Natural killer cell (primary cell): Measurements from ENCODE around the gene MCM8. TPM values are rescaled to one million over a fixed set of nuclear protein-coding genes. Genes with fewer than 3 reads are reported as not detected.

Source experiments
- ATAC-seq, 3 donors: fragments of 150-1000 bp in 2 of 3; fragments of 200-7000 bp in 1 of 3; cut with Tn5 transposase; 1 replicate in 1 of 3; 2 replicates in 2 of 3; pipeline ENCODE4 v1.10.0; 2021; ENCODE audit warnings: mild to moderate bottlenecking in 2 of 3, moderate library complexity in 2 of 3
- DNase-seq, 2 donors: peaks; one replicate each; pipeline versions ENCODE4 v3.0.0 to v3.0.0-alpha.2; 2013 to 2021; ENCODE audit warnings: mixed read lengths in 1 of 2
- H3K27ac ChIP-seq: one replicate; pipeline ENCODE4 v1.5.1; 2013; ENCODE audit warnings: mild to moderate bottlenecking, low read length
- H3K27me3 ChIP-seq: one replicate; pipeline ENCODE4 v1.6.1; 2013; ENCODE audit warnings: low read length; ENCODE audit not compliant: control insufficient read depth, insufficient read depth
- H3K36me3 ChIP-seq: one replicate; pipeline ENCODE4 v1.6.1; 2013; ENCODE audit warnings: low read length; ENCODE audit not compliant: control insufficient read depth, insufficient read depth
- H3K4me1 ChIP-seq: one replicate; pipeline ENCODE4 v1.6.1; 2013; ENCODE audit warnings: low read length; ENCODE audit not compliant: control insufficient read depth, insufficient read depth
- H3K4me3 ChIP-seq: one replicate; pipeline ENCODE4 v1.5.1; 2013; ENCODE audit warnings: low read length
- H3K9me3 ChIP-seq: one replicate; pipeline ENCODE4 v1.6.1; 2013; ENCODE audit warnings: low read length; ENCODE audit not compliant: control insufficient read depth, insufficient read depth
- H3K27ac Mint-ChIP-seq, 2 donors: one replicate each; pipeline ENCODE4 v1.8.0; 2022; ENCODE audit warnings: mild to moderate bottlenecking in 2 of 2, mixed read lengths in 2 of 2, moderate library complexity in 1 of 2
- H3K27me3 Mint-ChIP-seq, 2 donors: one replicate each; pipeline ENCODE4 v1.8.0; 2022; ENCODE audit warnings: low read depth in 2 of 2, mixed read lengths in 2 of 2
- H3K36me3 Mint-ChIP-seq: one replicate; pipeline ENCODE4 v1.8.0; 2022; ENCODE audit warnings: mixed read lengths
- H3K4me1 Mint-ChIP-seq, 2 donors: one replicate each; pipeline ENCODE4 v1.8.0; 2022; ENCODE audit warnings: mixed read lengths in 2 of 2
- H3K4me3 Mint-ChIP-seq: one replicate; pipeline ENCODE4 v1.8.0; 2022; ENCODE audit warnings: mild to moderate bottlenecking, moderate library complexity, mixed read lengths
- H3K9me3 Mint-ChIP-seq, 2 donors: one replicate each; pipeline ENCODE4 v1.8.0; 2022; ENCODE audit warnings: mixed read lengths in 2 of 2
- WGBS: methylation state at CpG from one replicate; pipeline ENCODE4 v1.1.7; 2013; ENCODE audit warnings: missing lambda C conversion rate; ENCODE audit not compliant: insufficient coverage; 5-methylcytosine and 5-hydroxymethylcytosine counted together
- intact Hi-C: fragments of 100-400 bp; cut with micrococcal nuclease; formaldehyde crosslinking; loops from one replicate; pipeline ENCODE4 v1.14.2; 2022
- total RNA-seq, 4 donors: library from RNA; stranded (reverse); fragments of 120-200 nt in 1 of 4; gene quantifications; one replicate each; pipeline versions ENCODE4 v1.2.3 to v1.2.4, GENCODE V29; 2013 to 2022
- TF ChIP-seq, protein P1 (sequence below): fragments of 200-600 bp; IDR thresholded peaks from one replicate; pipeline ENCODE4 v1.8.0; 2022; ENCODE audit warnings: antibody characterized with exemption

MCM8 gene
- total RNA-seq, 3 donors from 2014 or later (not counting 1 experiment from before 2014, with no cell fraction given): 8.1 to 14.3 (median 9.0) TPM

DNA sequence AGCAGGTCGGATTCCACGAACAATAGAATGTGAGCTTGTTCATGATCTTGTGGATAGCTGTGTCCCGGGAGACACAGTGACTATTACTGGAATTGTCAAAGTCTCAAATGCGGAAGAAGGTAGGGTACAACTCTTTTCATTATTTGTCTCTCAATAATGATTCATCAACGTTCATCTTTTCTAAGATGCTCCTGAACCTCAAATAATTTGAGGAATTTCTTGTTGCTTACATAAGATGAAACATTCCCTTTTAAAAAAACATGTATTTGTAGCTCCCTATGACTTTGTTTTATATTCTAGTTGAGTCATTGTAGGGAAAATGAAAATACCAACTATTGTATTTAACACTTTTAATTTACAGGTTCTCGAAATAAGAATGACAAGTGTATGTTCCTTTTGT is 17.0 kb downstream of the MCM8 start:
- Histone ChIP-seq H3K27ac (no peak overlapping the region), H3K4me3 (no peak overlapping the region), H3K36me3 (peaks cover 29% of the 10 kb centered on the region), H3K4me1 (no peaks in the 10 kb centered on the region), H3K27me3 (no peaks in the 10 kb centered on the region), H3K9me3 (no peaks in the 10 kb centered on the region)
- Mint-ChIP-seq H3K4me3 (no peak overlapping the region), H3K9me3 (no peaks in the 10 kb centered on the region), H3K36me3 (peaks cover 22% of the 10 kb centered on the region), H3K4me1 (peaks cover 5 to 7% of the 10 kb centered on the region in 2 donors), H3K27me3 (no peaks in the 10 kb centered on the region), H3K27ac (no peak overlapping the region)
- no peak for ATAC-seq
- TF ChIP-seq, protein P1, sequence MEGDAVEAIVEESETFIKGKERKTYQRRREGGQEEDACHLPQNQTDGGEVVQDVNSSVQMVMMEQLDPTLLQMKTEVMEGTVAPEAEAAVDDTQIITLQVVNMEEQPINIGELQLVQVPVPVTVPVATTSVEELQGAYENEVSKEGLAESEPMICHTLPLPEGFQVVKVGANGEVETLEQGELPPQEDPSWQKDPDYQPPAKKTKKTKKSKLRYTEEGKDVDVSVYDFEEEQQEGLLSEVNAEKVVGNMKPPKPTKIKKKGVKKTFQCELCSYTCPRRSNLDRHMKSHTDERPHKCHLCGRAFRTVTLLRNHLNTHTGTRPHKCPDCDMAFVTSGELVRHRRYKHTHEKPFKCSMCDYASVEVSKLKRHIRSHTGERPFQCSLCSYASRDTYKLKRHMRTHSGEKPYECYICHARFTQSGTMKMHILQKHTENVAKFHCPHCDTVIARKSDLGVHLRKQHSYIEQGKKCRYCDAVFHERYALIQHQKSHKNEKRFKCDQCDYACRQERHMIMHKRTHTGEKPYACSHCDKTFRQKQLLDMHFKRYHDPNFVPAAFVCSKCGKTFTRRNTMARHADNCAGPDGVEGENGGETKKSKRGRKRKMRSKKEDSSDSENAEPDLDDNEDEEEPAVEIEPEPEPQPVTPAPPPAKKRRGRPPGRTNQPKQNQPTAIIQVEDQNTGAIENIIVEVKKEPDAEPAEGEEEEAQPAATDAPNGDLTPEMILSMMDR: no peak
- intact Hi-C loops: no loop called here
- WGBS: 99% methylated on average over 5 of the region's 6 CpGs
- DNase-seq: no peak

DNA sequence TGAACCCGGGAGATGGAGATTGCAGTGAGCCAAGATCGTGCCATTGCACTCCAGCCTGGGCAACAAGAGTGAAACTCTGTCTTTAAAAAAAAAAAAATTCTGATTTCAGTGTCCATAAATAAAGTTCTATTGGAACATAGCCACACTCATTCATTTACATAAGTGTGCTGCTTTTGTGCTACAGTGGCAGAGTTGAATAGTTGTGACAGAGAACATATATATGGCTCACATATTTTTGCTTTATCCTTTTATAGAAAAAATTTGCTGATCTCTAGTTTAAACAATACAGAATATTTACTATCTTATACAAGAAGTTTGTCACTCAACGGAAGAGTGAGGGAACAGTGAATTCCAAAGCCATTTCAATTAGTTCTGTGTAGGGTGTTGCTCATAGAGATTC is 18.0 kb downstream of the MCM8 start:
- peaks cover 26% of the 10 kb centered on the region for H3K36me3 ChIP-seq
- Mint-ChIP-seq H3K27ac (no peak overlapping the region), H3K36me3 (peaks cover 22% of the 10 kb centered on the region), H3K9me3 (no peaks in the 10 kb centered on the region), H3K27me3 (no peaks in the 10 kb centered on the region), H3K4me1 (peaks cover 0 to 7% of the 10 kb centered on the region in 2 donors), H3K4me3 (no peak overlapping the region)
- H3K27me3 ChIP-seq: no peaks in the 10 kb centered on the region
- no peaks in the 10 kb centered on the region for H3K4me1 ChIP-seq
- TF ChIP-seq, protein P1: no peak
- DNase-seq (no peak), ATAC-seq (no peak)
- no peak overlapping the region for H3K4me3 ChIP-seq
- H3K27ac ChIP-seq: no peak overlapping the region
- 94% methylated on average over 2 of the region's 3 CpGs for WGBS
- intact Hi-C loops: no loop called here
- H3K9me3 ChIP-seq: no peaks in the 10 kb centered on the region

DNA sequence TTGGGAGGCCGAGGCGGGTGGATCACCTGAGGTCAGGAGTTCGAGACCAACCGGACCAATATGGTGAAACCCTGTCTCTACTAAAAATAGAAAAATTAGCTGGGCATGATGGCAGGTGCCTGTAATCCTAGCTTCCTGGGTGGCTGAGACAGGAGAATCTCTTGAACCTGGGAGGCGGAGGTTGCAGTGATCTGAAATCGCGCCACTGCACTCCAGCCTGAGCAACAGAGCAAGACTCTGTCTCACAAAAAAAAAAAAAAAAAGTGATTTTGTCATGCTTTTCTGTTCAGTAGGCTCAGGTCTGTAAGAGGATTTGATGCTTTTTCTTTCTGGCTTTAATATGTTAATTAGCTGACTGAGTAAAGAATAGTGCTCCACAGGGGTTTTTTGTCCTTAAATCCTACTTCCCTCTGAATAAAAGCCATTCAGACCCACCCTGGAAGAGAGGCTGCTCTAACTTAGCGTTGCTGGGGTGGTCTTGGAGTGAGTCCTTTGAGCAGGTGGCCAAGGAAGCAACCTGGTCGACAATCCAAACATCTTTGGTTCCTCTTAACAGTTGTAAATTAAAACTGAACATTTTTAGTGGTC is 19.0 kb downstream of the MCM8 start:
- no peaks in the 10 kb centered on the region for H3K4me1 ChIP-seq
- no peaks in the 10 kb centered on the region for H3K27me3 ChIP-seq
- Mint-ChIP-seq H3K27ac (no peak overlapping the region), H3K4me1 (peaks cover 0 to 7% of the 10 kb centered on the region in 2 donors), H3K9me3 (no peaks in the 10 kb centered on the region), H3K4me3 (no peak overlapping the region), H3K27me3 (no peaks in the 10 kb centered on the region), H3K36me3 (peaks cover 22% of the 10 kb centered on the region)
- H3K4me3 ChIP-seq: no peak overlapping the region
- TF ChIP-seq, protein P1: no peak
- WGBS: 98% methylated on average over 8 of the region's 9 CpGs
- no peaks in the 10 kb centered on the region for H3K9me3 ChIP-seq
- DNase-seq: no peak
- no peak for ATAC-seq
- intact Hi-C loops: no loop called here
- peaks cover 23% of the 10 kb centered on the region for H3K36me3 ChIP-seq
- H3K27ac ChIP-seq: no peak overlapping the region

DNA sequence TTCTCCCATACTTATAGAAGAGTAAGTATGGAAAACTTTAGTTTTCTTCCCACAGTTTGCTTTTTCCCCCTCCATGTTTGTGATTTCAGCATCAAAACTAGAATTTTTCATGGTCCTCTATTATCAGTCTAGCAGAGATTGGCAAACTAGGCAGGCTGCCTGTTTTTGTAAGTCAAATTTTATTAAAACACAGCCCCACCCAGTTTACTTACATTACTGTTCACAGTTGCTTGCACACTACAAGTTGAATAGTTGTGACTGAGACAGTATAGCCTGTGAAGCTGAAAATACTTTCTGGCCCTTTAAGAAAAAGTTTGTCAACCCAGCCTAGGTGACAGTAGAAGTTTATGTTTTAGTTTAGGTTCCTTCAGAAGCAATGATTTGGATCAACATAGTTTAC is 19.5 kb downstream of the MCM8 start:
- no peak for DNase-seq
- Mint-ChIP-seq H3K36me3 (peaks cover 21% of the 10 kb centered on the region), H3K9me3 (no peaks in the 10 kb centered on the region), H3K27me3 (no peaks in the 10 kb centered on the region), H3K27ac (no peak overlapping the region), H3K4me1 (peaks cover 0 to 7% of the 10 kb centered on the region in 2 donors), H3K4me3 (no peak overlapping the region)
- no peaks in the 10 kb centered on the region for H3K4me1 ChIP-seq
- no peaks in the 10 kb centered on the region for H3K9me3 ChIP-seq
- intact Hi-C loops: no loop called here
- peaks cover 24% of the 10 kb centered on the region for H3K36me3 ChIP-seq
- no peak overlapping the region for H3K27ac ChIP-seq
- ATAC-seq: no peak
- H3K4me3 ChIP-seq: no peak overlapping the region
- no peaks in the 10 kb centered on the region for H3K27me3 ChIP-seq
- TF ChIP-seq, protein P1: no peak
